Activated CD4-positive, alpha-beta T cell treated with anti-CD3 and anti-CD28 coated beads, Interleukin-2, amount 50 U/mL, for 24 hours (primary cell): ENCODE measurements around the gene ZACN.

Experiments used
- DNase-seq, 2 donors: peaks; one replicate each; pipeline ENCODE4 v3.0.0-alpha.2; 2020; ENCODE audit warnings: low read depth in 1 of 2, low spot score in 1 of 2

ZACN gene

GRCh38 chr17:76097716-76098295, 18.8 kb downstream of the ZACN start:
- DNase-seq: no peak

DNA sequence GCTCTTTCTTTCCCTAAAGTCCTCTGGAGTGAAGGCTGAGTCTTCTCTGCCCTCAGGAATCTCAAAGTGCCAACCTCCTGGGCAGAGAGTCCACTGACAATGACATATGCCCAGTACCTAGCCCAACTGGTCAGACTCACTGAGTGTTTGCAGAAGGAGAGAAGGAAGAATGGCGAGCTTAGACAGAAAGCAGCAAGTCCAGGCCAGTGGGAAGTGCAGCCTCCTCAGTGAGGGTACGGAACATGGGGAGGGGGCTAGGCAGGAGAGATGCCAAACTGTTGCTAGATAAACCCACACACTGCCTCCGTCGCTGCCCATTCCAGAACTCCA, 23.9 kb downstream of the ZACN start:
- DNase-seq: no peak

DNA sequence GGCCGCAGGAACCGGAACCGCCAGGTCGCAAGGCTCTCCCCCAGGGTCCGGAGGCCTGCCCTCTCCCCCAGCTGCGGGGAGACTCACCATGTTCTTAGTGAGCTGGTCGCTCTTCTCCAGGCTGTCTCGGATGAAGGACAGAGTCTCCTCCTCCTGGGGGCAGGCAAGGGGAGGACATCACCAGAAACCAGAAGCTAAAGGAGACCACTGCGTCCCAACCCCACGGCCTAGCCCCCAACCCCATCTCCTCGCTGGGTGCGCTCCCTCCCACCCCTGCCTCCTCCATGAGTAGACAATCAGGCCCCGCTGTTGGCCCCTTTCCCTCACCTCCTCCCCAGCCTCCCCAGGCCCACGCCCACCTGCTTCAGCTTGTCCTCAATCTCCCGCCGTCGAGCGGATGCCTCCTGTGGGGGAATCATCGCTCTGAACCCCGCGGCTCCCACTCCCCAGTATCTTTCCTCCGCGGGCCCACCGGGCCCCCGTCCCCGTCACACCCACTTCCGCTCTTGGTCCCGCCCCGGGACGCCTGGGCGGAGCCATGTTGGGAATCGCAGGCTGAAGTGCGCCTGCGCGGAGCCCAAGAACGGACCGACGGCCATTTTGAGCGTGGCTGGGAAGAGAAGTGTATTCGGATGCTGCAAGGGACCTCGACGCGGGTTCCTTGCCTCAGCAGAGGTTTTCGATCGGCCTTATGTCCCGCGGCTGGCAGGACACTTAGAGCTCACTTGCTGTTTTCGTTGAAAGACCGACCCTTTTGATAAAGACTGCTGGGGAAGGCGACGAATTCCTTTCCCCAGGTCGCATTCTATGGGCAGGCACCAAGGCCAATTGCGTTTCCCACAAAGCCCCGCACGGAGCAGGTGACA, 24.5 kb downstream of the ZACN start, which contains the start of gene EXOC7:
Gene EXOC7, minus strand, starts transcription at position 514 of the 866 bp plus-strand sequence. Its CDS starts 95 bp downstream, at position 419.
- DNase-seq: peak; percentile 89 to 91

- DNase-seq: no peak
These were observed 25.3 kb downstream of the ZACN start for GRCh38 chr17:76104140-76104895.

DNA sequence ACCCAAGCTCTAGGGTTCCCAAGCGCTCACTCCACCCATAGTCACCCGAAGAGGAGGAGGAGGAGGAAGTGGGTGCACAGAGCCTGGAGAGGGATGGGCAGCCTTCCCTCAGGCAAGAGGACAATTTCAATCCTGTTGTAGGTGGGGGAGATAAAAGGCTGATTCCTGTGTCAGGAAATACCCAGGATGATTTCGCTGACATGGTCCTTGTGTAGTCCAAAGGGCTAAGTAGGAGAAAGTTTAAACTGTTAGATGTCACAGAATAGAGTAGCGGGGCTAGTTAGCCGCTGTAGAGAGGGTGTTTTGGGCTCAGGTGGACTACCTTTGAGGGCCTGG, 25.9 kb downstream of the ZACN start:
- DNase-seq: no peak

- DNase-seq: no peak
These were observed 27.7 kb downstream of the ZACN start for GRCh38 chr17:76106703-76107102.

DNA sequence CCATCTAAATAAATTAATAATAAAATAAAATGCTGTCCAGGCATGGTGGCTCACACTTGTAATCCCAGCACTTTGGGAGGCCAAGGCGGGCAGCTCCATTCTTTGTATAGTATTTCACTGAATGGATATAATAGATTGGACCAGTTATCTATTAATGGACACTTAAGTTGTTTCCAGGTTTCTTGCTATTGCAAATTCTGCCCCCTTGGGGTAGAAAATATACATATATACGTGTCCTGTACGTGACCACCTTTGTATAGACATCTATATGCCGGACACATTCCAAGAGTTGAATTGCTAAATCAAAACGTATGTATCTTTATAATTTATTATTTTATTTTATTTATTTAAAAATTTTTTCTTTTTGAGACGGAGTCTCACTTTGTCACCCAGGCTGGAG, 28.5 kb downstream of the ZACN start:
- no peak for DNase-seq

- DNase-seq: no peak
These were observed 33.0 kb downstream of the ZACN start for GRCh38 chr17:76111956-76112355.

GRCh38 chr17:76115138-76115754, 36.3 kb downstream of the ZACN start:
- DNase-seq: no peak

GRCh38 chr17:76119409-76120371, 40.7 kb downstream of the ZACN start:
- no peak for DNase-seq

DNA sequence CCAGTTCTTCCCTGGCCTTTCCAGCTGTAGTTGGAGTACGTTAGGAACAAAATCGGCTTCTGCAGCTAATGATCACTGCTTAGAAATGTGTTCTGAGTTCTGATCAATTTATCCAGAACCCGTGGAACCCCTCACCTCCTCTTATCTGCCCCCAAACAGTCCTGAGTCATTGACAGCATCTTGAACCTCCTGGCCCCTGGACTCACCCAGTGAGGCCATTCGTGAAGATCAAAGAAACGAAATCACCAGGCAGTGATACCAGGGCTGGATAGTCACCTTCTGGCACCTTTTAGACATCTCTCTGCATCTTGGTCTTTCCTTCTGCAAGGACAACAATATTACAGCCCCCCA, 41.7 kb downstream of the ZACN start:
- no peak for DNase-seq

DNA sequence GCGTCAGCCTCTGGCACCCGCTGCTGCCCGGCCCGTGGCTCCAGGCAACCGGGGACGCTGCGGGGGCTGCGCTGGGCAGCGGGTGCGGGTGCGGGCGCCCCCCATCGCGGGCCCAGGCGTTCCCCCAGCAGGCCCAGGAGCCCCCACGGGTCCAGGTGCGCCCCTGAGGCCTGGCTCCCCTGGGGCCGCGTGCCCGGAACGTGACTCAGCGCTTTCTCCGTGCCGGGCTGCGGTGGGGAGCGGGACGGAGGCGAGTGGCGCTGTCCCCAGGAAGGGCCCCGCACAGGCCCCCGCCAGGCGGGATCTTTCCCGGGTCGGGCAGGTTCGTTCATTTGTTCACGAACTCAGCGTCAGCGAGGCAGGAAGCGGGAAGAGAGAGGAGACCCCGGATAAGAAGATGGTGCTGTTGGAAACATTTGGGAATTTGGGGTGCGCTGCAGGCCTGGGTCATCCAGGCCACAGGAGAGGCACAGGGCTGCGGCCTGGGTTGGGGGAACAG, 43.0 kb downstream of the ZACN start:
- DNase-seq: no peak

DNA sequence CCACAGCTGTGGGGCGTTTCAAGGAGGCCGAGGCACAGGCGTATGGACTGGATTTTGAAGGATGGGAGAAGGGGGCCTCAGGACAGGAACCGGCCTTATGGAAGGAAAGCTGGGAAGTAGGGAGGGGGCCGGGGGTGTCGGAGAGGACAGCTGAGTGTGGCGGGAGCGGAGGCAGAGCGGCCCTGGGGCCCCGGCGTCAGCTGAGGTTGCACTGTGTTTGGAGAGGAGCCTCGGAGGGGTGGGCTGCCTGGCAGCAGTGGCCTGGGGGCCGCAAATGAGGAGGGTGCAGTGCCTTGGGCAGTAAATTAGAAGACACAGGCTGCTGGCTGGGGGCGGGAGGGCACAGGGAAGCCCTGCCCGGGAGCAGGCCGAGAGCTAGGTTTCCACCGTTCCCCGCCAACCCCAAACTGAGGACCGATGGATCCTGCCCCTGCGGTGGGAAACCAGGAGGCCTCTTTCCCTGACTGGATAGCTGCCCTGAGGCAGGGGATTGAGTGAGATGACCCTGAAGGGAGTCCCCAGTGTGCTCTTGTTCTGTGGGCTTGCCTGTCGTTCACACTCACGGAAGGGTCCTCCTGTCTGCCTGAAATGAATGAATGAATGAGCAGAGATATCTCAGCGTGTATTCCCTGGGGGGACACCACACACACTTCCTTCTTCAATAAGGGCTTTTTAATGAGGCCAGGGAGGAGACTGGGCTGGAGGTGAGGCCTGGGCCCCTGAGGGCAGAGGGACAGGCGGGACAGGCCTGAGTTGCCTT, 43.6 kb downstream of the ZACN start:
- DNase-seq: no peak

DNA sequence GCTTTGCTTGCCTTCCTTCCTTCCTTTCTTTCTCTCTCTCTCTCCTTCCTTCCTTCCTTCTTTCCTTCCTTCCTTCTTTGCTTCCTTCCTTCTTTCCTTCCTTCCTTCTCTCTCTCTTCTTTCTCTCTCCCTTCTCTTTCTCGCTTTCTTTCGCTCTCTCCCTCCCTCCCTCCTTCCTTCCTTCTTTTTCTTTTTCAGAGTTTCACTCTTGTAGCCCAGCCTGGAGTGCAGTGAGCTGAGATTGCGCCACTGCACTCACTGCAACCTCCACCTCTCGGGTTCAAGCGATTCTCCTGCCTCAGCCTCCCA, 44.2 kb downstream of the ZACN start:
- DNase-seq: no peak

GRCh38 chr17:76123749-76124581, 45.0 kb downstream of the ZACN start:
- DNase-seq: no peak

DNA sequence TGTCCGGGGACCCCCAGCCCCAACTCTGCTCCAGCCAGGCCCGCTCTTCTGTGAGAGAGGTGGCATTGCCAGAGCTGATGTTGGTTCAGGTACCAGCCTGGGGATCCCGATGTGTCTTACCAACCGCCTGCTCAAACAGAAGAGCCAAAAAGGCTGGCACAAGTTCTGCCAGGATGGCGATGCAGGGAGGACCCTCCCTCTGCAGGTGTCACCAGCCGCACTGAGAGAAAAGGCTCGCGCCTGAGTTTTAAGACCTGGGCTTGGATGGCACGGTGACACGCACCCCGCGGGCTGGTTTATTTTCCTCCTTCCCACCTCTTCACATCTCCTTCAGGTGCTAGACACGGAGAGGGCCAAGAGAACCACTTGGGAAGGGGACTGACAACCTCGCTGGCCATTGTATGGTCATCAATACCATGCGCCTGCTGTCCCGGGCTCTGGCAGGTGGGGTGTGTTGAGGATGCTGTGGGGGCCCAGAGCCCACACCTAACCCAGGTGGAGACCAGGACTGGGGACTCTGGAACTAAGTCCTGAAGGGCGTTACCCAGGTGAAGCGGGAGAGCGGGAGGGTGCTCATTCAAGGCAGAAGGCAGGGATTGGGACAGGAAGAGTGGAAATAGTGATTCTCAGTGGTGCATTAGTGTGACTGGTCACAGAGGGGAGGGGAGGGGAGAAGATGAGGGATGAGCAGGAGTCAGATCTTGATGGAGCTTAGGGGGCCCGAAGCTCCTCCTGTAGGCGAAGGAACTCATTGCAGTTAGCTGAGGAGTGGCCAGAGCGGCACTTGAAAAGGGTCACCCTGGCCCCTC, 45.8 kb downstream of the ZACN start:
- DNase-seq: no peak

- DNase-seq: no peak
These were observed 46.4 kb downstream of the ZACN start for GRCh38 chr17:76125391-76125675.

- DNase-seq: no peak
These were observed 46.9 kb downstream of the ZACN start for GRCh38 chr17:76125922-76126321.

- no peak for DNase-seq
These were observed 51.5 kb downstream of the ZACN start for GRCh38 chr17:76130473-76130872.
